ENCODE results near the gene GAR1. TPM values are rescaled to one million over a fixed set of nuclear protein-coding genes. Genes with fewer than 3 reads are reported as not detected.
"Not testable (repeated sequence)": the region's sequence is repeated elsewhere in the genome, so short reads cannot be mapped to it uniquely, and the experiment has no call there.

The GAR1 gene
- total RNA-seq, 1 experiment from 2014 or later, result 9.7 TPM

GRCh38 chr4:109818268-109818667, 2.7 kb downstream of the GAR1 start:
- no peak overlapping the region for H3K4me3 ChIP-seq (ENCODE audit: insufficient read depth, low read depth, low read length)
- H3K36me3 ChIP-seq (replicated peaks; ENCODE audit: control insufficient read depth, insufficient read depth, low read length), result peaks cover 13% of the 10 kb centered on the region
- no peak for DNase-seq
- no peaks in the 10 kb centered on the region for H3K27me3 ChIP-seq (ENCODE audit: control insufficient read depth, insufficient read depth, low read length)

DNA sequence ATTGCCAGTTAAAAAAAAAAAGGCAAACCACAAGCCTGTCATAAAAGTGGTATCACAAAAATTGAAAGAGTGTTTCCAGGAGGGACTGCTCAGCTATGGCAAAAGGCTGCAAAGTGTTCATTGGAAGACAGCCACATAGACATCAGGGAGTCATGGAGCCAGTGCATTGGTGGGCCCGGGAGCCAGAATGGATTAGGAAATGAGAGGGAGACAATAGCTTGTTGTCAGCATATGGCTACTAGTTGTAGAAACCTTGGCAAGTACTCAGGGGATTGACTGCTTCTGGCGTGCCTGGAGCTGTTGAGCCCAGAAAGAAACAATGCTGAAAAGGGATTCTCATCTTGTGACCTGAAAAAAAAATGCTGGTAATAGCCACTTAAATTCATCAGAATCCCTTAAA, 5.0 kb downstream of the GAR1 start:
- Histone ChIP-seq H3K4me3 (ENCODE audit: insufficient read depth, low read depth, low read length) (no peak overlapping the region), H3K27me3 (ENCODE audit: control insufficient read depth, insufficient read depth, low read length) (no peaks in the 10 kb centered on the region), H3K36me3 (replicated peaks; ENCODE audit: control insufficient read depth, insufficient read depth, low read length) (peaks cover 15% of the 10 kb centered on the region)
- no peak for DNase-seq

GRCh38 chr4:109821185-109821584, 5.6 kb downstream of the GAR1 start:
- Histone ChIP-seq H3K36me3 (replicated peaks; ENCODE audit: control insufficient read depth, insufficient read depth, low read length) (peaks cover 15% of the 10 kb centered on the region), H3K27me3 (ENCODE audit: control insufficient read depth, insufficient read depth, low read length) (no peaks in the 10 kb centered on the region), H3K4me3 (ENCODE audit: insufficient read depth, low read depth, low read length) (no peak overlapping the region)
- no peak for DNase-seq

GRCh38 chr4:109826719-109827118, 11.2 kb downstream of the GAR1 start:
- Histone ChIP-seq H3K27me3 (ENCODE audit: control insufficient read depth, insufficient read depth, low read length) (no peaks in the 10 kb centered on the region), H3K4me3 (ENCODE audit: insufficient read depth, low read depth, low read length) (no peak overlapping the region), H3K36me3 (replicated peaks; ENCODE audit: control insufficient read depth, insufficient read depth, low read length) (peaks cover 7% of the 10 kb centered on the region)
- no peak for DNase-seq

- Histone ChIP-seq H3K4me3 (ENCODE audit: insufficient read depth, low read depth, low read length) (no peak within 1 kb of the TSS), H3K36me3 (replicated peaks; ENCODE audit: control insufficient read depth, insufficient read depth, low read length) (peaks cover 4% of the 10 kb centered on the region), H3K27me3 (ENCODE audit: control insufficient read depth, insufficient read depth, low read length) (no peaks in the 10 kb centered on the region)
- DNase-seq, result no peak
Measured at GRCh38 chr4:109827672-109828071, 12.1 kb downstream of the GAR1 start, which contains the start of gene RRH. TSS of gene RRH (plus strand) at chr4:109827972. CDS start at chr4:109828028, 56 bp downstream.

DNA sequence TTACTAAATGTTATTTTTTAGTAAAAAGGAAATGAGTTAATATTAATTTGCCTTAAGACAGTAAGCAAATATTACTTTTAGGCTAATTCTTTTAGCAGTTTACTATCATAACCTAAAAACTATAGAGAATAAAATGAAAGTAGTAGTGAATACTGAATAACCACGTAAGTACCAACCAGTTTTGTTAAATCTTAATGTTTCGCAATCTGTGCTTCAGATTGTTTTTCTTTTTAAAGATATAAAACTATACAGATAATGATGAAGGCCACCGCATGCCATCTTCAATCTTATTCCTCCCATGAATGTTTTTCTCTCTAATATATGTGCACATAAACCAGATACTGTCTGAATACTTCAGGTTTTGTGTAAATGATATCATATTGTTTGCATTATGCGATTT, 18.2 kb downstream of the GAR1 start:
- no peaks in the 10 kb centered on the region for H3K27me3 ChIP-seq (ENCODE audit: control insufficient read depth, insufficient read depth, low read length)
- DNase-seq, result no peak
- no peaks in the 10 kb centered on the region for H3K36me3 ChIP-seq (replicated peaks; ENCODE audit: control insufficient read depth, insufficient read depth, low read length)
- no peak overlapping the region for H3K4me3 ChIP-seq (ENCODE audit: insufficient read depth, low read depth, low read length)

GRCh38 chr4:109836985-109837384, 21.4 kb downstream of the GAR1 start:
- Histone ChIP-seq H3K36me3 (replicated peaks; ENCODE audit: control insufficient read depth, insufficient read depth, low read length) (no peaks in the 10 kb centered on the region), H3K27me3 (ENCODE audit: control insufficient read depth, insufficient read depth, low read length) (no peaks in the 10 kb centered on the region), H3K4me3 (ENCODE audit: insufficient read depth, low read depth, low read length) (no peak overlapping the region)
- no peak for DNase-seq

DNA sequence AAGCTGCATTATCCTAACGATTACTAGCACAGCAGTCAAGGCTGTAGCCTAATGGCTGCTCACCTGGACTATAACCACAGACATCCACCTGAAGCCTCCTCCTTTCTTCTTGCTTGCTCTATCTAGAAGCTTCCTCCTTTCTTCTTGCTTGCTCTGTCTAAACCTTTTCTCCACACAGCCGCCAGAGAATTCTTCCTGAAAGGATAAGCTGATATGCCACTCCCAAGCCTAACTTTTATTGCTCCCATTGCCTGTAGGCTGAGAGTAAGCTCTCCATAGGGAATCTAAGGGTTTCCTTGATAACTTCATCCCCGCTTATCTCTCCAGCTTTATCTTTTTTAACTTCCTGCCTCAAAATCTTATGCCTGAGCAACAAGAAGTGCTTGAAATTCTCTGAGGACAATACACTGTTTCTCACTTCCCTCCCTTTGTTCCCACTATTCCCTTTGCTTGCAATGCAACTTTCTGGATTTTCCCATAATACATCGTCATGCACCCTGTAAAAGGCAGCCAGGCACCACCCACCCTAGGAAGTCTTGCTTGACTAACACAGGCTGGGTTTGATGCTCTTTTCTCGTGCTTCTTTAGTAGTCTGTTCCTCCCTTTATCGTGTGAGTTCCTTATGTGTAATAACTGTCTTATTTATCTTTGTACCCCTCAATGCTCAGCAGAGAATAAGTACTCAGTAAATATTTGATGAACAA, 31.0 kb downstream of the GAR1 start:
- no peak for DNase-seq
- Histone ChIP-seq H3K27me3 (ENCODE audit: control insufficient read depth, insufficient read depth, low read length) (no peaks in the 10 kb centered on the region), H3K4me3 (ENCODE audit: insufficient read depth, low read depth, low read length) (no peak overlapping the region), H3K36me3 (replicated peaks; ENCODE audit: control insufficient read depth, insufficient read depth, low read length) (no peaks in the 10 kb centered on the region)

DNA sequence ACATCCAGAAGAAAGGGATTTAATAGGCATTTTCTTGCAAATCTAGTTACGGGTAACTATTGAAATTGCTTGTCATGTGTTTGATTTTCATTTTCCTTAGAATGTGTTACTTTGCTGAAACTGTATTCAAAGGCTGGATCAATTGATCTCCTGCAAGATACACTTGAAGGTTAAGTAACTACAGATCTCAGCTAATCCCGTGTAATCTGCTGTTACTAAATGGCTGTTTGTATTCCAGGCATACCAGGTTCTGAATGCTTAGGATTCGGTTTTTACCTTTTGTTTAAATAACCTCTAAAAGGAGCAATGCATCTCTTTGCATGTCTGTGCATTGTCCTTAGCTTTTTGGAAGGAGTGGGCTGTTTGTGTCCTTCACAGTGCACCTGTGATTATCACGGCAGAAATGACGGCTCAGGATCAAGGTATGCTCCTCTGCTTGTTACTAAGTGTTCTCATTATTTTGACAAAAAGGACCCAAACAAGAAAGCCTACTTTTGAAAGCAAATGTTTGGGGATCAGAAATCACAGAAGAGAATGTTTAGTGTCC, 32.4 kb downstream of the GAR1 start, which contains the start of gene LRIT3:
LRIT3 (plus strand) TSS at position 212 of the 547 bp plus-strand sequence; CDS start at position 307, 95 bp downstream.
- DNase-seq, result no peak
- Histone ChIP-seq H3K36me3 (replicated peaks; ENCODE audit: control insufficient read depth, insufficient read depth, low read length) (no peaks in the 10 kb centered on the region), H3K27me3 (ENCODE audit: control insufficient read depth, insufficient read depth, low read length) (no peaks in the 10 kb centered on the region), H3K4me3 (ENCODE audit: insufficient read depth, low read depth, low read length) (no peak within 1 kb of the TSS)

DNA sequence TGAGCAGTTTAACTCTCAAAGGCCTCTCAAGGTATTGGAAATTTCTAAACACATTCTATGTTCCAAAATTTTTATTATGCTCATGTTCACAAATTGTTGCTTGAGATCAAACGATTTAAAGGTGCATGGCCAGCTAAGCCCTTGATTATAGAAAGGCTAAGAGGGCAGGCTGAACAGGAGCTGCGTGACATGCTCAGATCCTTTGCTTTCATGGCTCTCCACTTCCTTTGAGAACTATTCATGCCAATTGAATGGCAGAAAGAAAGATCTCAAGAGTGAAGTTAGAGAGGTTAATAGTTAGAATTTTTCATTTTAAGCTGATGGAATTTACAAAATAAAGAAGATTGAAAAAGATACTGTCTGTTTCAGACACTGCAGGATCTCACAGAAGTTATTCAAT, 32.9 kb downstream of the GAR1 start:
- no peaks in the 10 kb centered on the region for H3K36me3 ChIP-seq (replicated peaks; ENCODE audit: control insufficient read depth, insufficient read depth, low read length)
- H3K27me3 ChIP-seq (ENCODE audit: control insufficient read depth, insufficient read depth, low read length), result no peaks in the 10 kb centered on the region
- no peak for DNase-seq
- no peak overlapping the region for H3K4me3 ChIP-seq (ENCODE audit: insufficient read depth, low read depth, low read length)

- Histone ChIP-seq H3K27me3 (ENCODE audit: control insufficient read depth, insufficient read depth, low read length) (no peaks in the 10 kb centered on the region), H3K36me3 (replicated peaks; ENCODE audit: control insufficient read depth, insufficient read depth, low read length) (no peaks in the 10 kb centered on the region), H3K4me3 (ENCODE audit: insufficient read depth, low read depth, low read length) (no peak overlapping the region)
- no peak for DNase-seq
Measured at GRCh38 chr4:109850601-109851000, 35.0 kb downstream of the GAR1 start.

DNA sequence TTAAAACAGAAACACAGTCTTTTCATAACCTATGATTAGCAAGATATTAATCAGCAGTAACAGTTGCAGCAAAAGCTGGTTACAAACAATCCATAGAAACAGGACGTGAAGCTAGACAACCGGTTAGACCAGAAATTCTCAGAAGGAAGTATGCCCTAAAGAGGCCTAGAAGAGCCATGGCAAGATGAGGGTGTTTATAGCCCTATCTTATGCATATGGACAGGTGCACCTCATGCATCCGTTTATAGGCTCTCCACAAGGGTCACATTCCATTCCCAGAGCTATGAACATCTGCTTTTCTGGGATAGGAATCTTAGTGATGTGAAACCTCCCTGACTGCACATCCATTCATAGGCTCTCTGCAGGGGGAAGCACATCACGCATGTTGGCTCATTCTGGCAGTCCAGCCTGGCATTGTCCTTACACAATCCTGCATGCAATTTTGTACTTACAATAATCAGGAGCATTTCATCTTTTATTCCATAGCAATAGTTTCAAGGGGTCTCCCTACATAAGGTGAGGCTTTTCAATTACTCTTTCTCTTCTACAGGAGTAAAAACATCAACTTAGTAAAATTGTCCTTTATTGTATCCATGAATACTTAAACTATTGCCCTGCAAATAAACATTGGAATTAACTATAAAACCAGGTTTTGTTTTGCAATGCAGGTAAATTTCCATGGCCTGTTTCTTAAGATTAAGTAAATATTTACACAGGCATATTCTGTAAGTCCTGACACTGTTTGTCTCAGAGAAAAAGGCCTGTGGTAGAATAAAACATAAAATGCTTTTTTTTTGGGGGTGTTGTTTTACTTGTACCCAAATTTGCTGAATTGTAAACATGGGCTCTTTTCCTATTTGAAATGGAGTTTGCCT, 44.1 kb downstream of the GAR1 start:
- H3K27me3 ChIP-seq (ENCODE audit: control insufficient read depth, insufficient read depth, low read length); DNase-seq; H3K36me3 ChIP-seq (replicated peaks; ENCODE audit: control insufficient read depth, insufficient read depth, low read length); H3K4me3 ChIP-seq (ENCODE audit: insufficient read depth, low read depth, low read length): not testable (repeated sequence)

- Histone ChIP-seq H3K36me3 (replicated peaks; ENCODE audit: control insufficient read depth, insufficient read depth, low read length) (no peaks in the 10 kb centered on the region), H3K27me3 (ENCODE audit: control insufficient read depth, insufficient read depth, low read length) (no peaks in the 10 kb centered on the region)
- no peak for DNase-seq
Measured at GRCh38 chr4:109861271-109861670, 45.7 kb downstream of the GAR1 start.

GRCh38 chr4:109861916-109862511, 46.5 kb downstream of the GAR1 start:
- no peak for DNase-seq
- Histone ChIP-seq H3K4me3 (ENCODE audit: insufficient read depth, low read depth, low read length) (no peak overlapping the region), H3K27me3 (ENCODE audit: control insufficient read depth, insufficient read depth, low read length) (no peaks in the 10 kb centered on the region), H3K36me3 (replicated peaks; ENCODE audit: control insufficient read depth, insufficient read depth, low read length) (no peaks in the 10 kb centered on the region)

More at GRCh38 chr4:109861271-109861670, 45.7 kb downstream of the GAR1 start:
- H3K4me3 ChIP-seq (ENCODE audit: insufficient read depth, low read depth, low read length), result no peak overlapping the region

Measured in H7 (cell line).